HG03439 (cell line): ENCODE data around the gene DMD.
"Not testable (repeated sequence)": the region's sequence is repeated elsewhere in the genome, so short reads cannot be mapped to it uniquely, and the experiment has no call there.

Experiments
- ATAC-seq: cut with Tn5 transposase; IDR thresholded peaks from one replicate; pipeline ENCODE4 v1.9.1; 2021; ENCODE audit warnings: mild to moderate bottlenecking, moderate library complexity; ENCODE audit not compliant: unreplicated experiment

Gene DMD

DNA sequence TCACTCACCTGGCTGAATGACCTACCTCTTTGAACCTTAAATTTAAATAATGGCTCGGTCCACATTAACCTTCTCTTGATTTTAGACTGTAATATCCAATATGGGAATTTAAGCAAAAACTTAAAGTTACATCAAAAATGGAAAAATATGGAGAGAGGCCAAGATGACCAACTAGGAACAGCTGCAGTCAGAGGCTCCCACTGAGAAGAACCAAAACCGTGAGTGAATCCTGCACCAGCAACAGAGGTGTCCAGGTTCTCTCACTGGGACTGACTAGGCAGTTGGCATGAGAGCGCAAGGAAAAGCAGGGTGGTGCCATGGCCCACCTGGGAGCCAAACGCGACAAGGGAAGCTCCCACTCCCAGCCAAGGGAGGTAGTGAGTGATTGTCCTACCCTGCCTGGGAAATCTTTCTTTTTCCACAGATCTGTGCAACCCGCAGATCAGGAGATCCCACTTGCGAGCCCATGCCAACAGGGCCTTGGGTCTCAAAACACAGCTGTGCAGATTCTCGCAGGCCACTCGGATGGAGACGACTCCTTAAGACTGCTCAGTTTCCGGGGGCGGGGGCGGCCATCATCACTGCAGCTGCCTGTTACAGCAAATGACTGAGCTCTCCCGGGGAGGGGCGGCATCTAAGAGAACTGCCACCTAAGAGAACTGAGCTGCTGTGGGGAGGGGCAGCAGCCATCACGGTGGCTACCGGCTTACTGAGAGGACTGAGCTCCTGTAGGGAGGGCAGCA is 343.4 kb downstream of the DMD start:
- ATAC-seq: no peak

DNA sequence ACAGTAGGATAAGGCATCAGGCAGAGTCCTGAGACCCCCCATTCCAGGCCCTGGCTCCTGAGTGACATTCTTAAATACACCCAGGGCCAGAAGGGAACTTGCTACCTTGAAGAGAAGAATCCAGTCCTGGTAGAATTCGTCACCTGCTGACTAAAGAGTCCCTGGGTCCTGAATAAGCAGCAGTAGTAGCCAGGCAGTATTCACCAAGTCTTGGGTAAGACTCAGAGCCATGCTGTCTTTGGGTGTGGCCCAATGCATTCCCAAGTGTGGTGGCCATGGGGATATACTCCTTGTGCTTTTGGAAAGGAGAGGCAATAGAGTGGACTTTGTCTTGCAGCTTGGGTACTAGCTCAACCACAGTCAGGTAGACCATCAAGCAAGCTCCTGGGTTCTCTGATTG is 359.1 kb downstream of the DMD start:
- no peak for ATAC-seq

DNA sequence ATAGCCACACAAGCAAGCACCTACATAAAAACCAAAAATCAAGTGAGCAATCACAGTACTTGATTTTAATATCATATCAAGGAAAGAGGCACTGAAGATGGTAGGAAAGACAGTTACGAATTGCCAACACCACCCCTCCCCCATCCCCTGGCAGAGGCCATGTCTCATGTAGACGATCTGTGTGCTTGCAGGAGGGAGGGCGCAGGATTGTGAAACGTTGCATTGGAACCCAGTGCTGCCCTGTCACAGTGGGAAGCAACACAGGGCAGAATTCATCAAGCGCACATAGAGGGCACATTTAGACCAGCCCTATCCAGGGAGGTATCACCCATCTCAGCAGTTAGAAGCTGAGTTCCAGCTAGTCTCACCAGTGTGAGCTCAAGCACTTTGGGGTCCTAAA is 359.8 kb downstream of the DMD start:
- no peak for ATAC-seq

DNA sequence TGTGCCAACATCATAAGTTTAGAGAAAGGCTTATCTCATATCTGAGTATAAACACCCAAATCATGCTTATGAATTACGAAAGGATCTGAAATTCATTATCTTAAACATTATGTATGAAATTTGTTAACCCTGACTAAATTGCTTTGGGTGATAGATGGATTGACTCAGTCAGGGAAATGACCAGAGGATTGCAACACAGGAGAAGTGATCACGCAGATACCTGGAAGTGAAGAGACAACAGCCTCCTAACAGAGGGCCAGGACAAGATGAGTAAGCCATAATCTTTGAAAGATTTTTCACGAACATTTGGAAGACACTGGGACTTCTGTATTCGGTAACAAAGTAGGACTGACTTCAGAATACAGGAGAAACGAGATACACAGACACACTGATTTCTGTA is 363.4 kb downstream of the DMD start:
- no peak for ATAC-seq

DNA sequence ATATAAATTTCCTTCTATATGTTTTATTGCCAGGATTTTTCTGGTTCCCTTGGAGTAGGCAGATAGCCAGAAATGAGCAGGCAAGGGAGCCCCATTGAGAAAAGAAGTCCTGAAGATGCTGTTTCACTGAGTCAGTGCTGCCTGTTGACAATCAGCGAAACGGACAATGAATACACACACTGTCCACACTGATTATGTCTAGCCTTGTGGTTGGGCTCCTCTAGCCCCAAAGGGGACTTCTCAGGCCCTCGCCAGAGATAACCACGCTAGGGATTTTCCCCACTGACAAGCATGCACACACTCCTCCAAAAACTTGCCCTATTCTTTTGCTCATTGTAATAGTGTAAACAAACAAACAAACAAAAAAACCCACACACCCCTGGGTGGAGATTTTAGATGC is 369.3 kb downstream of the DMD start:
- ATAC-seq: no peak

DNA sequence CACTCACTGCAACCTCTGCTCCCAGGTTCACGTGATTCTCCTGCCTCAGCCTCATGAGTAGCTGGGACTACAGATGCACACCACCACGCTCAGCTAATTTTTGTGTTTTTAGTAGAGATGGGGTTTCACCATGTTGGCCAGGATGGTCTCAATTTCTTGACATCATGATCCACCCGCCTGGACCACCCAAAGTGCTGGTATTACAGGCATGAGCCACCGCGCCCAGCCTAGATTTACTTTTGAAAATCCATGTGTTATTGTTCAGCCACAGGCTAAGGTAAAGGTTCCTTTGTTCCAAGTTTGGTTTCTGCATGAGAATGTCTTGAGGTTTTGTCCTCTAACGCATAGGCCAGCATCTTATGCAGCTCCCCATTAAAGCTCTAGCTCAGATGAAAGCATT is 371.6 kb downstream of the DMD start:
- ATAC-seq: no peak

DNA sequence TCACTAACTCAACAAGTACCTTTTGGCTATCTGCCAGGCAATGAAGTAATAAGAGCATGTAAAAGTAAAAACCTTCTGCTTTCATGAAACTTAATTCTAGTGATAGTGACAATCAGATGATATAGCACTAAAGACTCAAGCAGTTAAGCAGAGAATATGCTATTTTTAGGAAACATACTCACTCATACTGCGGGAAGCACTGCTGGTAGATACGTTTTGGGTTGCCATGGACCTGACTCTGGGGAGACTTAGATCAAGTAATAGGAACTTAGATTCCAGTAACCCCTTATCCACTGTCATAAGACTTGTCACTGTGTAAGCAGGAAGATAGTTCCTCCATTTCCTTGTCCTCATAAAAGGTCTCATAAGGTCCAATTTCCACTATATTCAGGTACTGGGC is 386.3 kb downstream of the DMD start:
- no peak for ATAC-seq

DNA sequence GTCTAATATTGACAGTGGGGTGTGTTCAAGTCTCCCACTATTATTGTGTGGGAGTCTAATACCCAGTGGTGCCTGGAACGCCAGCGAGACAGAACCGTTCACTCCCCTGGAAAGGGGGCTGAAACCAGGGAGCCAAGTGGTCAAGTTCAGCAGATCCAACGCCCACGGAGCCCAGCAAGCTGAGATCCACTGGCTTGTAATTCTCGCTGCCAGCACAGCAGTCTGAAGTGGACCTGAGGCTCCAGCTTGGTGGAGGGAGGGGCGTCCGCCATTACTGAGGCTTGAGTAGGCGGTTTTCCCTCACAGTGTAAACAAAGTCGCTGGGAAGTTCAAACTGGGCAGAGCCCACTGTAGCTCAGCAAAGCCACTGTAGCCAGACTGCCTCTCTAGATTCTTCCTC is 407.3 kb downstream of the DMD start:
- no peak for ATAC-seq

DNA sequence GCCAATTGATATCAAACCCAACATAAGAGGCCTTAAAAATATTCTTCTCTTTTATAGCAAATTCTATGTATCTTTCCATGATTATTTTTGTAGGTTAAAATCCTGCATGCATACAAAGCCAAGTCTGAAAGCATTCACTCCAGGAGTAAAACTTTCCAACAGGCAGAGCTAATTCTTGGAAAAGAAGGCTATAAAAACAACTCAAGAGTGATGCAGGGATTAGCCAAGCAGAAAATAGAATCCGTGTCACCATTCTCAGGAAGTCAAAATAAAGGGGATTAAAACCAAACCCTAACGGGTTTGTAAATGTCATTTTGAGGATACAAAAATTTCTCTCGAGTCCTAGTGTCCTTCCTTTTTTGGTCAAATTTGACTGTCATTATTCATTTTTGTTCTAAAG is 412.4 kb downstream of the DMD start:
- ATAC-seq: no peak

DNA sequence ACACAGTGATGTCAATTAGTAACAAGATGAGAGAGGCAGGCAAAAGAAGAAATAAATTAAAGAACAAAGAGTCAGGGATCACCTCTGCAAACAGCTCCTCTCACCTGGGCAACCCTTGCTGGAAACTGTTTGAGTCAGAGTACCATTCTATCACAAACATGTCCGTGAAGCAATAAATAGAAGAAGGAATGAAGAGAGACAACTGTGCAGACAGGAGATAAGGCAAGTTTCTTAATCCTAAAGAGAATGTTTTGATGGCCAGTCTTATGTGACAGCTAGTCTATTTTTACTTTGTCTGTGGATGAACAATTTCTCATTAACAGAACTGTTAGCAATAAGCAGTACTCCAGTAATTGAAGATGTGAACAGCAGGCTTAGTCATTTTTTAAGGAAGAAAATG is 422.4 kb downstream of the DMD start:
- no peak for ATAC-seq

DNA sequence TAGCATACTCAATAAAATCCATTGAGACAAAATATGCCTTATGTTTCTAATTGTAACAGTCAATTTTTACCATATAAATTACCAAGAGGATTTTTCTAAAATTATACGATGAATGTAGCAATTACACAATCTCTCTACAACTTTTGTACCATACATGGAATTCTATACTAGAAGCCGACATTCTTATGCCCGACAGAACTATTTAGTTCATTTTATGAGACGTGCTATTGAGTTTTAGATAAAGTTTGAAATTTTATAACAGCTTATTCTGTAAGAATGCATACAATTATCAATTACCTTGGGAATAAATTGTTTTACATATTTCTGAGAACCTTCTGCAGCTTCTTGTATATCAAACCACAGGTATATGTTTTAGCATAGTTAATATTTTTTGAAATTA is 431.2 kb downstream of the DMD start:
- no peak for ATAC-seq

DNA sequence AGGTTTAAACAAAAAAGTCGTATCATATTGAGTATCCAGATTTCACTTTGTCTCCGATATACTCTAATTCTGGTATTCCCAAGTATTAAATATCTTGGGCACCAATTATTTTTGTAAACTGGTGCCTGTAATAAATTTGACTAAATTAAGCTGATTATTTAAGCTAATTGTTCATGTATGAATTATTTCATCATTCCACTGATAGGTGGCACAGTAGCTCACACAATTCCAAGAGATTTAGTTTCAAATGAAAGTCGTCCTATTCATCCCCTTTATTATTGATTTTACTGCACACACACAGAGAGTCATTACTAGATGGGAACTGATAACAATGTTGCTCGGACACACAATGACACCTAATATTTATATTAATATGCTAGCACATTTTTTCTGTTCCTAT is 432.4 kb downstream of the DMD start:
- ATAC-seq: no peak

DNA sequence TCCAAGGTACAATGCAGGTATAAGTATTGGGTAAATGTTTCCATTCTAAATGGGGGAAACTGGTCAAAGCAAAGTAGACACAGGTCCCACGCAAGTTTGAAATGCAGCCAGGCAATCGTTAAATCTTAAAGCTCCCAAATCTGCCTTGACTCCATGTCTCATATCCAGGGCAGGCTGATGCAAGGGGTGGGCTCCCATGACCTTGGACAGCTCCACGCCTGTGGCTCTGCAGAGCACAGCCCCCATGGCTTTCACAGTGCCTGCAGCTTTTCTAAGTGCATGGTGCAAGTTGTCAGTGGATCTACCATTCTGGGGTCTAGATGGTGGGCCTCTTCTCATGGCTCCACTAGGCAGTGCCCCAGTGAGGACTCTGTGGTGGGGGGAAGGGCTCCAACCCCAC is 436.4 kb downstream of the DMD start:
- no peak for ATAC-seq

DNA sequence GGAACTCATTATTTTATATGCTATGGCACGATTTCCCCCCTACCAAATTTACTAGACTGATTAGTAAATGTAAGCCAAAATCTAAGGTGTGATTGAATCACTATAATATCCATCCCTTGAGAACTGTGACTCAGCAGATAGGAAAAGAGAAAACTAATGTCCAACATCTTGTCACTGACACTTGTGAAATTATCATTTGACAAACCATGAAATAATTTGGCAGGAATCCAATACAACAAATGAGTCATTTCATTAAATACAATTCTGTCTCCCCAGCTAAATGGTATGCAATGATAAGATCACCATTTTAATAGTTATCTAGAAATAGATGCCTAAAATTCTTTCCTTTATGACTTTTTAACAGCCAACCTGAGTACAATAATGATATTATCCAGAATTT is 462.3 kb downstream of the DMD start:
- ATAC-seq: no peak

DNA sequence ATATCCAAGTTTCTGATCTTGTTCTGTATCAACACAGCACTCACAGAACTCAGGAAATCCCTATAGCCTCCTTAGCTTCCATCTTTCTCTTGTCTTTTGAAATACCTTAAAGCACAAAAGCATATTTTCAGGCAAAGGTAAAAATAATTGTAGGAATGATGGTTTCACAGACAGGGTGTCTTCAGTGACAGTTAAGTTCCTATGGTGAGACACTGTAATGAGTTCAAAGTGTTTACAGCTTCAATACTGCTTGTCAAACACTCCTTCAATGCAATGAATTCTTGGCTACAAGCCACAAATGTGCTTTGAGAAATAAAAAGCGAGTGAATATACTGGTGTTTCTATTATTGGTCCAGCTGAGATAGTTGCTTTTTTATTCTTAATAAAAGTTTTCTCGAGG is 466.0 kb downstream of the DMD start:
- ATAC-seq: no peak

DNA sequence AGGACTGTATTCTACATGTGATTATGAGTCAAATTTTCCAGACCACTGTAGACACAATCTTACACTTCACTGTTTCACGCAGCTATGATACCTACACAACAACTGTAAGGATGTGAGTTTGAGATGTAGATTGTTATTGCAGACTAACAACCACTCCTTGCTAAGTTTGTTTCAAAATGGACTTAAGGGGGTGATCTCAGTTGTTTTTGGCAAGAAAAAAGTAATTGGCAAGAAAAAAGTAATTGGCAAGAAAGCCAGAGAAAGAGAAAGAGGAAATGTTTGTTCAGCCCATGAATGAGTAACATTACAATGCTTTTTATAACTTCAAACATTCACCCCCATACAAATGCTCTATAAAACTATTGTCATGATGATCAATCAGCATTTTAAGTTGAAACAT is 466.4 kb downstream of the DMD start:
- no peak for ATAC-seq

DNA sequence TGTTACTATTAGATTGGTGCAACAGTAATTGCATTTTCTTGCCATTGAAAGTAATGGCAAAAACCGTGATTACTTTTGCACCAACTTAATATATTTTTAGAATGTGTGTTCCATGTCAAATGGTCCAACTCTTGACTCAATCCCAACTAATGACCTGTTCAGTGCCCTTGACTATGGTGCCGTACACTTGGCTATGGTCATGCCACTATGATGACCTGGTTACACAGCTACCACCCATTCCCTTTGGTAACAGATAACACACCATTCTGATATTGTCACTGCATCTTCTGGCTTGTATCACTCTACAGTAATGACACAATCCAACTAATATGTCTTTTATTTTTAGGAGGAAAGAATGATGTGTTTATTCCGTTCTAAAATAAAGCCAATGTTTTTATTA is 469.4 kb downstream of the DMD start:
- no peak for ATAC-seq

DNA sequence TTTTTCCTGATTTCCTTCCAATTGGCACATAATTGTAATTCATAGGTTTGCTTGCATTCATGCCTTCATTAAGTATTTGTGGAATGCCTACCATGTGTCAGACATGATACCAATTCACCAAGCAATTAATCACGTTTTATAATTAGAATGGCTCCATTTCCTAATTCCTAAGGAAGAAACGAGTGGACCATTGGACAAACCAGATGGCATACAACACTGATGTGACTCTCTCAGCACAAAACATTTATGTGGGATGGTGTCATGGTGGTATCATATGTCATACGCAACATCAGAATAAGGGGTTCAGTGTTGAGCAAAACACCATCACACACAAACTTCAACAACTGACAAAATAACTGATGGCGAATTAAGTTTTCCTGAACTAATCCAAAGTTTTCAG is 502.8 kb downstream of the DMD start:
- no peak for ATAC-seq

DNA sequence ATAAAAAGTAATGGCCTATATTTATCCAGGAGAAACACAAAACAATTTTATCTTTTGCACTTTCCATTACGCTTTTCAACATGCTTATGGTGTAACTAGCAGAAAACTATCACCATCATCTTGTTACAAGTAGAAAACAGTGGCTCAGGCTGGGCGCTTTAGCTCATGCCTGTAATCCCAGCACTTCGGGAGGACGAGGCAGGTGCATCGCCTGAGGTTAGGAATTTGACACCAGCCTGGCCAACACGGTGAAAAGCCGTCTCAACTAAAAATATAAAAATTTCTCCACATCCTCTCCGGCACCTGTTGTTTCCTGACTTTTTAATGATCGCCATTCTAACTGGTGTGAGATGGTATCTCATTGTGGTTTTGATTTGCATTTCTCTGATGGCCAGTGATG is 506.0 kb downstream of the DMD start:
- ATAC-seq: not testable (repeated sequence)

DNA sequence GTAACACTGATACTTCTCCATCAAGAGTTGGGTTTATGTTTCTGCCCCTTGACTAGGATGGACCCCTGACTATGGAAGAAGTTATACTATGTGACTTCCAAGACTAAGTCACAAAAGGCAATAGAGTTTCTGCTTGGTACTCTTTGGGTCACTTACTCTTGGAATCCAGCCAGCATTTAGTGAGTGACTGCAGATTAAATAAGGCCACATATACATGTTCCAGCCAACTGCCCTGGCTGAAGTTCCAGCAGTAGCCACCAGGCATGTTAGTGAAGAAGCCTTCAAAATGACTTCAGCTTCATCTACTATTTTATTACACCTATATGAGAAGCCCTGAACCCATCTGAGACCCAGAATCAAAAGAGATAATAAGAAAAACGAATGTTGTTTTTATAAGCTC is 524.0 kb downstream of the DMD start:
- ATAC-seq: no peak

DNA sequence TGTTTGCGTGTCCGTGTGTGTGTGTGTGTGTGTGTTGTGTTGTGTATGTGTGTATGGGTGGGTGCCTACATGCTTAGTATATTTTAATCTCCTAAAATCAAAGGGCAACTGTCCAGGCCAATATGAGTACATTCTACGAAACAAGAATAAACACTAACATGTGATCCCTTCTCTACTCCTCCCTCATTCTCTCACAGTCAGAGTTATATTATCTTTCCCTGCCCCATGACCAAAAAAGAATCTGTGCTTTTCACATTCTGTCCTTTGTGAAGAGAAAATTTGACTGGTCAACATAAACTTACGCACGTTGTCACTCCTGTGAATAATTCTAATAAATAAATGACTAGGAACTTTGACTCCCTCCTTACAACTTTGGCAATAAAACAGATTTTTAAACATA is 532.9 kb downstream of the DMD start:
- ATAC-seq: no peak

DNA sequence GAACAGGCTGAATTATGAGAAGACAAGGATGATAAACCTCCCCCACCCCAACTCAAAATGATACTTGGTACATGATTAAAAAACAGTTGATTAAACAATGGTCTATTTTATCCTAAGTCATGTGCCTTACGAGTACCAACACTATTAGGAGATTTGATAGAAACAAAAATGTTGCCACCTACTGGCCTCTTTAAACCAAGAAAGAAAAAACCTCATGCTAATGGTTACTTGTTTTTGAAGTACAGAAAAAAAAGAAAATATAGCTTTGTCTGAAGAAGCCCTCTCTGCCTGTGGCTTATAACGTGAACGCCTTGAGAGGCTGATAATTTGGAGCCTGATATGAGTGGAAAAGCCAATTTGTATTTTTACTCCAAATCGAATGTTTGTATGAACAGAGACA is 538.2 kb downstream of the DMD start:
- ATAC-seq: no peak

DNA sequence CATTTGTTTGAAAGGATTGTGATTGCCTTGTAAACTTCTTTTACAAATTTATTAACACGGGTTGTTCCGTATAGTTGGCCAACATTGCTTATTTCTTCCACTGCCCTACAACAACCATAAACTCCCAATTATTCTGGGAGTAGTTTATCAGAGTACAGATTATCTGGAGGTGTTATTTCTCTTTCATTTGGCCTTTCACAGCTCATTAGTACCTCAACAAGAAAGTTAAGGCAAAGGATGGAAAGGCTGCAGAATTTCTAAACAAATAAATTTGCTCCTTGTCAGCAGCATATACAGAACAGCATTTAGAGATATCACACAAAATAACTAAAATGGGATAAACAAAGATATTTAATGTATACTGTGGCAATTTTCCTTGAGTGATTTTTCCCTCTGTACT is 548.8 kb downstream of the DMD start:
- no peak for ATAC-seq
